GM10266 (cell line): ENCODE measurements around the gene COPG1.

Source experiments
- DNase-seq: peaks from one replicate; pipeline ENCODE4 v3.0.0; 2012; ENCODE audit errors: extremely low spot score
- TF ChIP-seq, protein P1 (sequence below): IDR thresholded peaks from 2 replicates; pipeline ENCODE4 v1.5.1; 2012; ENCODE audit warnings: mild to moderate bottlenecking, low read depth; ENCODE audit not compliant: control insufficient read depth, insufficient read depth; ENCODE audit errors: missing control alignments

COPG1 gene

DNA sequence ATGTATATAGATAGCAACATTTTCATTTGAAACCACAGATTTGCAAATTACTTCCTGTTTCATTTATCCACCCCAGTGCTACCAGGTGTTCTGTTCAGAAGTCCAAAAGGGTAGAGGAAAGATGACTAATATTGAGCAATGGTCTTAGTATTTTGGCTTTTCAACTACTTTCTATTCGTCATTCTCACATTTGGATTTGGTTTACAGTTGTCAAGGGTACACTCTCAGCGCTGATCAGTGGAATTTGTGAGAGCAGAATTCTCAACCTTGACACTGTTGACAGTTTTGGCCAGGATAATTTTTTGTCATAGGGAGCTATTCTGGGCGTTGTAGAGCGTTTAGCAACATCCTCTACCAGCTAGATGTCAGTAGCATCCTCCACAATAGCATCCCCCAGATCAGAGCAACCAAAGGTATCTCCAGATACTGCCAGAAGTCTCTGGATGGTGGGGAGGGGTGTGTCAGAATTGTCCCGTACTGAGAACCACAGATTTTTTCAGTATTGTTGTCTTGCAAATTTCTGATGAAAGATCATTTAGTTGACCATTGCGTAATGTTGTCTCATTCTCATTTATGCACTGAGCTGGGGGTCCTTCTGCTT is 33.4 kb downstream of the COPG1 start:
- DNase-seq = peak; percentile 80
- TF ChIP-seq, protein P1, sequence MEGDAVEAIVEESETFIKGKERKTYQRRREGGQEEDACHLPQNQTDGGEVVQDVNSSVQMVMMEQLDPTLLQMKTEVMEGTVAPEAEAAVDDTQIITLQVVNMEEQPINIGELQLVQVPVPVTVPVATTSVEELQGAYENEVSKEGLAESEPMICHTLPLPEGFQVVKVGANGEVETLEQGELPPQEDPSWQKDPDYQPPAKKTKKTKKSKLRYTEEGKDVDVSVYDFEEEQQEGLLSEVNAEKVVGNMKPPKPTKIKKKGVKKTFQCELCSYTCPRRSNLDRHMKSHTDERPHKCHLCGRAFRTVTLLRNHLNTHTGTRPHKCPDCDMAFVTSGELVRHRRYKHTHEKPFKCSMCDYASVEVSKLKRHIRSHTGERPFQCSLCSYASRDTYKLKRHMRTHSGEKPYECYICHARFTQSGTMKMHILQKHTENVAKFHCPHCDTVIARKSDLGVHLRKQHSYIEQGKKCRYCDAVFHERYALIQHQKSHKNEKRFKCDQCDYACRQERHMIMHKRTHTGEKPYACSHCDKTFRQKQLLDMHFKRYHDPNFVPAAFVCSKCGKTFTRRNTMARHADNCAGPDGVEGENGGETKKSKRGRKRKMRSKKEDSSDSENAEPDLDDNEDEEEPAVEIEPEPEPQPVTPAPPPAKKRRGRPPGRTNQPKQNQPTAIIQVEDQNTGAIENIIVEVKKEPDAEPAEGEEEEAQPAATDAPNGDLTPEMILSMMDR = peak; percentile 8

DNA sequence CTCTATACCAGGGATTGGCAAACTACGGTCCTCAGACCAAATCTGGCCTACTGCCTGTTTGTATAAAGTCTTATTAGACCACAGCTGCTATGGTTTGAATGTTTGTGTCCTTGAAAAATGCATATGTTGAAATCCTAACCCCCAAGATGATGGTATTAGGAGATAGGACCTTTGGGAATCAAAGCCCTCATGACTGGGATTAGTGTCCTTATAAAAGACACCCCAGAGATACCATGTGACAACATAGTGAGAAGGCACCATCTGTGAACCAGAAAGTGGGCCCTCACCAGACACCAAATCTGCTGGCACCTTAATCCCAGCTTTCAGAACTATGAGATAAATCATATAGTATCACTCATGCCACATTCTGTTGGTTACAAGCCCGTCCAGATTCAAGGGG is 36.7 kb downstream of the COPG1 start:
- TF ChIP-seq, protein P1 = no peak
- DNase-seq = no peak

- no peak for DNase-seq
Measured at GRCh38 chr3:129288446-129288845, 39.0 kb downstream of the COPG1 start.

DNA sequence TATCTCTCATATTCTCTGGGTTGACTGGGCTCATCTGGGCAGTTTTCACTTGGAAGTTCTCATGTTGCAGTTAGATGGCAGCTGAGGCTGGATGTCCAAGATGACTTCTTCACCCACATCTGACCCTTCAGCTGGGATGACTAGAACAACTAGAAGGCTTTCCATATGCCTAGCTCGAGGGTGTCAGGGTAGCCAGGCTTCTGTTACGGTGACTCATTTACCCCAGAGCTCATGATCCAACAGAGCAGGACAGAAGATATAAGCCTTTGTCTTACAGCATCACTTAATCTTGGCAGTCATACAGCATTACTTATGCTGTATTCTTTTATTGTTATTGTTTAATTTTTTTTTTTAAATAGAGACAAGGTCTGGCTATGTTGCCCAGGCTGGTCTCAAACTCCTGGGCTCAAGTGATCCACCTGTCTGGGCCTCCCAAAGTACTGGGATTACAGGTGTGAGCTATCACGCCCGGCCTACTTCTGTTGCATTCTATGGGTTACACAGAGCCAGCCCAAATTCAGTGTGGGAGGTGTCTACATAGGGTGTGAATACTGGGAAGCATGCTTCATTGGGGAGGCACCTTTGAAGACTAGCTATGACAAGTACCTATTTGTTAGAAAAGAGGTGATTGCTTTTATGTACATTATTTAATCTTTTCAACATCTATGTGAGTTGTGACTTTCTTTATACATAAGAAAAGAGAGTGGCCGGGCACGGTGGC is 40.0 kb downstream of the COPG1 start:
- DNase-seq = no peak
- TF ChIP-seq, protein P1 = no peak

More at GRCh38 chr3:129288446-129288845, 39.0 kb downstream of the COPG1 start:
- TF ChIP-seq, protein P1 = no peak

- no peak for DNase-seq
Measured at GRCh38 chr3:129291236-129291886, 42.0 kb downstream of the COPG1 start.

GRCh38 chr3:129295286-129295685 is 45.9 kb downstream of the COPG1 start:
- no peak for DNase-seq
- TF ChIP-seq, protein P1 = no peak

More at GRCh38 chr3:129291236-129291886, 42.0 kb downstream of the COPG1 start:
- TF ChIP-seq, protein P1 = no peak
